ENCODE data around the gene EMB.
"Not testable (repeated sequence)": the region's sequence is repeated elsewhere in the genome, so short reads cannot be mapped to it uniquely, and the experiment has no call there.

EMB gene

DNA sequence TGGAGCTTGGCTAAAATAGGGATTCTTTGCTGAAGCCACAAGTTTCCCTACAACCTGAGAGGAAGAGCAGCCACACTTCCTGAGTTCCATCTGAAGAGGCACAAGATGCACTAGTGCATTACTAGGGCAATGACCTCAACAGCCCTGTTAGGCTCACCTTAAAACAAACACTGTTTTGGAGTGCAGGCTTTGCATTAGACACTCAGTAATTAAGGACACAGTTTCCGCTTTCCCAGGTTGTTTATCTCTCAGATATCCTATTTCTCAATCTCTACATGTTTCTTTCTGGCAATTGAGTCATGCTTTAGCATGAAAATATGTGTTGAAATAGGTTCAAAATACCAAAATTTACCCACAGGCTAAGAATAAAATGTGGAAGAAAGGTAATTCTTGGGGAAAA is 34.2 kb downstream of the EMB start:
- no peak overlapping the region for H3K4me3 ChIP-seq (ENCODE audit: low read depth, low read length)
- in situ Hi-C loops (cut with HindIII; ENCODE audit: low sequenced_read_pairs): no loop called here
- TF ChIP-seq, protein P1, sequence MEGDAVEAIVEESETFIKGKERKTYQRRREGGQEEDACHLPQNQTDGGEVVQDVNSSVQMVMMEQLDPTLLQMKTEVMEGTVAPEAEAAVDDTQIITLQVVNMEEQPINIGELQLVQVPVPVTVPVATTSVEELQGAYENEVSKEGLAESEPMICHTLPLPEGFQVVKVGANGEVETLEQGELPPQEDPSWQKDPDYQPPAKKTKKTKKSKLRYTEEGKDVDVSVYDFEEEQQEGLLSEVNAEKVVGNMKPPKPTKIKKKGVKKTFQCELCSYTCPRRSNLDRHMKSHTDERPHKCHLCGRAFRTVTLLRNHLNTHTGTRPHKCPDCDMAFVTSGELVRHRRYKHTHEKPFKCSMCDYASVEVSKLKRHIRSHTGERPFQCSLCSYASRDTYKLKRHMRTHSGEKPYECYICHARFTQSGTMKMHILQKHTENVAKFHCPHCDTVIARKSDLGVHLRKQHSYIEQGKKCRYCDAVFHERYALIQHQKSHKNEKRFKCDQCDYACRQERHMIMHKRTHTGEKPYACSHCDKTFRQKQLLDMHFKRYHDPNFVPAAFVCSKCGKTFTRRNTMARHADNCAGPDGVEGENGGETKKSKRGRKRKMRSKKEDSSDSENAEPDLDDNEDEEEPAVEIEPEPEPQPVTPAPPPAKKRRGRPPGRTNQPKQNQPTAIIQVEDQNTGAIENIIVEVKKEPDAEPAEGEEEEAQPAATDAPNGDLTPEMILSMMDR (IDR thresholded peaks at IDR 0.05; ENCODE audit: low read depth, low read length, missing control alignments): no peak
- no peak for DNase-seq (ENCODE audit: low read depth)

- TF ChIP-seq, protein P1 (IDR thresholded peaks at IDR 0.05; ENCODE audit: low read depth, low read length, missing control alignments): no peak
- in situ Hi-C loops (cut with HindIII; ENCODE audit: low sequenced_read_pairs): no loop called here
- DNase-seq (ENCODE audit: low read depth): no peak
- H3K4me3 ChIP-seq (ENCODE audit: low read depth, low read length): no peak overlapping the region
Observed at GRCh38 chr5:50401336-50401735, 39.8 kb downstream of the EMB start.

GRCh38 chr5:50393925-50394609 is 47.0 kb downstream of the EMB start:
- DNase-seq (ENCODE audit: low read depth): peak; percentile 4
- in situ Hi-C loops (cut with HindIII; ENCODE audit: low sequenced_read_pairs); H3K4me3 ChIP-seq (ENCODE audit: low read depth, low read length): not testable (repeated sequence)

GRCh38 chr5:50392289-50392688 is 48.8 kb downstream of the EMB start:
- DNase-seq (ENCODE audit: low read depth); H3K4me3 ChIP-seq (ENCODE audit: low read depth, low read length); in situ Hi-C loops (cut with HindIII; ENCODE audit: low sequenced_read_pairs): not testable (repeated sequence)

DNA sequence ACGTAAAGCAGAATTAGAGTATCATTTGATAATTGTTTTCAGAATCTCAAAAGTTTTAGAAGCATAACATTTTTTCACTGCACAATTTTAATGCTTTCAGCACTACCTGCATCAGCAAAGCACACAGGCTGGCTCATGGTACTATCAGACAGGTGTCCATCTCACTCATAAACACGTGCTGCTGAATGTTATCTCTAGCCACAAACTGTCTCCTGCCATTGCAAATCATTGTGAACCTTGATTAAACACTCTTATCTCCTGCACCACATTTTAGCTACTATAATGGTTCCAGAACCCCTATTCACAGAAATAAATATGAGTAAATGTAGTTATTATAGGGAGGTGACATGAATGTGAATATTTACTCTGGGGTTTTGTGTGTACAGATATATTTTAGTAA is 56.7 kb downstream of the EMB start:
- in situ Hi-C loops (cut with HindIII; ENCODE audit: low sequenced_read_pairs); DNase-seq (ENCODE audit: low read depth); H3K4me3 ChIP-seq (ENCODE audit: low read depth, low read length): not testable (repeated sequence)

DNA sequence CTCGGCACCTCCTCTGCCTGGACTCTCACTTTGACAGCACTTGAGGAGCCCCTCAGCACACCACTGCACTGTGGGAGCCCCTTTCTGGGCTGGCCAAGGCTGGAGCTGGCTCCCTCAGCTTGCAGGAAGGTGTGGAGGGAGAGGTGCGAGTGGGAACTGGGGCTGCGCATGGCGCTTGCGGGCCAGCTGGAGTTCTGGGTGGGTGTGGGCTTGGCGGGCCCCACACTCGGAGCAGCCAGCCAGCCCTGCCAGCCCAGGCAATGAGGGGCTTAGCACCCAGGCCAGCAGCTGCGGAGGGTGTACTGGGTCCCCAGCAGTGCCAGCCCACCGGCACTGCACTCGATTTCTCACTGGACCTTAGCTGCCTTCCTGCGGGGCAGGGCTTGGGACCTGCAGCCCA is 64.4 kb downstream of the EMB start:
- H3K4me3 ChIP-seq (ENCODE audit: low read depth, low read length); DNase-seq (ENCODE audit: low read depth); in situ Hi-C loops (cut with HindIII; ENCODE audit: low sequenced_read_pairs): not testable (repeated sequence)

- DNase-seq (ENCODE audit: low read depth); in situ Hi-C loops (cut with HindIII; ENCODE audit: low sequenced_read_pairs); H3K4me3 ChIP-seq (ENCODE audit: low read depth, low read length): not testable (repeated sequence)
Observed at GRCh38 chr5:50369287-50370033, 71.6 kb downstream of the EMB start.

GRCh38 chr5:50365426-50366251 is 75.4 kb downstream of the EMB start:
- TF ChIP-seq, protein P1 (IDR thresholded peaks at IDR 0.05; ENCODE audit: low read depth, low read length, missing control alignments): no peak
- DNase-seq (ENCODE audit: low read depth): no peak
- no peak overlapping the region for H3K4me3 ChIP-seq (ENCODE audit: low read depth, low read length)
- in situ Hi-C loops (cut with HindIII; ENCODE audit: low sequenced_read_pairs): no loop called here

GRCh38 chr5:50364535-50365309 is 76.4 kb downstream of the EMB start:
- in situ Hi-C loops (cut with HindIII; ENCODE audit: low sequenced_read_pairs): not testable (repeated sequence)

More at GRCh38 chr5:50364535-50365309, 76.4 kb downstream of the EMB start:
- H3K4me3 ChIP-seq (ENCODE audit: low read depth, low read length); DNase-seq (ENCODE audit: low read depth): not testable (repeated sequence)
